Measurements from ENCODE around the gene SLC27A4. TPM values are rescaled to one million over a fixed set of nuclear protein-coding genes. Genes with fewer than 3 reads are reported as not detected.

SLC27A4 gene
- total and polyA plus RNA-seq, 10 donors = 8.4 to 15.5 (median 11.6) TPM

DNA sequence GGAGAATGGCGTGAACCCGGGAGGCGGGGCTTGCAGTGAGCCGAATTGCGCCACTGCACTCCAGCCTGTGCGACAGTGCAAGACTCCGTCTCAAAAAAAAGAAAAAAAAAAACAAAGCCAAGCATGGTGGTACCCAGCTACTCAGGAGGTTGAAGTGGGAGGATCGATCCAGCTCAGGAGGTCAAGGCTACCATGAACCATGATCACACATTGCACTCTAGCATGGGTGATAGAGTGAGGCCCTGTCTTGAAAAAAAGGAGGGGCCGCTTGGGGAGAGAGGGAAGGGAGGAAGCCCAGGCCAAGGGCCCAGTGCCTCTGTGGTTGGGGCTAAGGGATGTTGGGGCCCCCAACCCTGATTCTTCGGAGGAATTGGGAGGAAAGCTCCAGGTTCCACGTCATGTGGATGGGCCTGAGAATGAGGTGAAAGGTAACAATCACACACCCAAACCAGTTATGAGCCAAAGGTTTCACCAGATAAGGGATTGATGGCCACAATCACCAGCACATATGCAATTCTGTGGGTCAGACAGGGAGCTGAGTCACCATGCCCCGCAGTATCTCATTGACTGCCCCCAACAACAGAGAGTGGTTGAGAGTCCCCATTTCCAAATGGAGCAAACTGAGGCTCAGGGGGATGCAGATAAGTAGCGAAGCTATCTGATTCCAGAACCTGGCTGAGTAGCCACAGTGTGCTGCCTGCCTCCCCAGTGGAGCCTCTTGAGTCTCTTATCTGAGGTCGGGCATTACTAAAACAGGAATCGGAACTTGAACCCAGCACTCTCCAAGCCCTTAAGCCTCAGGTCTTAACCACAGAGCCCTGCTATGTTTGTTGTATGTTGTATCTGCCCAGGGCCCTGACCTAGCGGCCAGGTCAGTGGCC, 43.7 kb upstream of the SLC27A4 start:
- H3K27ac ChIP-seq = no peak overlapping the region
- H3K36me3 ChIP-seq = no peaks in the 10 kb centered on the region
- intact Hi-C loops (cut with DNase I; ENCODE audit: low total_unique reads) = no loop called here
- TF ChIP-seq, protein P1, sequence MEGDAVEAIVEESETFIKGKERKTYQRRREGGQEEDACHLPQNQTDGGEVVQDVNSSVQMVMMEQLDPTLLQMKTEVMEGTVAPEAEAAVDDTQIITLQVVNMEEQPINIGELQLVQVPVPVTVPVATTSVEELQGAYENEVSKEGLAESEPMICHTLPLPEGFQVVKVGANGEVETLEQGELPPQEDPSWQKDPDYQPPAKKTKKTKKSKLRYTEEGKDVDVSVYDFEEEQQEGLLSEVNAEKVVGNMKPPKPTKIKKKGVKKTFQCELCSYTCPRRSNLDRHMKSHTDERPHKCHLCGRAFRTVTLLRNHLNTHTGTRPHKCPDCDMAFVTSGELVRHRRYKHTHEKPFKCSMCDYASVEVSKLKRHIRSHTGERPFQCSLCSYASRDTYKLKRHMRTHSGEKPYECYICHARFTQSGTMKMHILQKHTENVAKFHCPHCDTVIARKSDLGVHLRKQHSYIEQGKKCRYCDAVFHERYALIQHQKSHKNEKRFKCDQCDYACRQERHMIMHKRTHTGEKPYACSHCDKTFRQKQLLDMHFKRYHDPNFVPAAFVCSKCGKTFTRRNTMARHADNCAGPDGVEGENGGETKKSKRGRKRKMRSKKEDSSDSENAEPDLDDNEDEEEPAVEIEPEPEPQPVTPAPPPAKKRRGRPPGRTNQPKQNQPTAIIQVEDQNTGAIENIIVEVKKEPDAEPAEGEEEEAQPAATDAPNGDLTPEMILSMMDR (IDR thresholded peaks at IDR 0.05 in 8 of 11, conservative IDR thresholded peaks at IDR 0.05 in 3 of 11) = no peak
- TF ChIP-seq POLR2A (IDR thresholded peaks at IDR 0.05) (no peak), POLR2AphosphoS5 (IDR thresholded peaks at IDR 0.05) (no peak)
- WGBS, 5 donors = 80 to 90% (median 87%) methylated on average over 14 to 16 of the region's 16 CpGs
- H3K27me3 ChIP-seq (replicated peaks in 1 of 7) = no peaks in the 10 kb centered on the region
- peaks cover 0 to 5% (median 1%) of the 10 kb centered on the region in 6 donors for H3K4me1 ChIP-seq
- H3K4me3 ChIP-seq = no peak overlapping the region
- no peaks in the 10 kb centered on the region for H3K9me3 ChIP-seq
- no peak for DNase-seq

DNA sequence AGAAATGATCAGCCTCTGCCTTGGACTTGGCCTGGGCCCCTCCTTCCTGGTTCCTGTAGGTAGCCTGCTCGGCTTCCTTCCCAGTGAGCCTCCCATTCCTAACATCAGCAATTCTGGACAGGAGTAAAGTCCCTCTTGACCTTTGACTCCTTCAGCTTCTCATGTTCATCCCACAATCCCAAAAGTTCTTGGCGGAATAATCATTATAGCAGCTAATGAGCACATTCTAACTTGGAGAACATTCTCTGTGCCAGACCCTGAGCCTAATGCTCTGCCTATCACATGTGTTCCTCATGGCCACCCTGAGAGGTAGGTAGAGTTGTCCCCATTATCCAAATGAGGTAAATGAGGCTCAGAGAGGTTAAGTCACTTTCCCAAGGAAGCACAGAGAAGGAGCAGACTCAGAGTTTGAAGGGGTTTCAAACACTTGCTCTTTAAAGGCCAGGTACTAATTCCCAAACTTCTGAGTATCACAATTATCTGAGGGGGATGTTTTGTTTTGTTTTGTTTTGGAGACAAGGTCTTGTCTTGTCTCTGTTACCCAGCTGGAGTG, 43.0 kb upstream of the SLC27A4 start:
- Histone ChIP-seq H3K27ac (no peak overlapping the region), H3K4me3 (no peak overlapping the region), H3K36me3 (no peaks in the 10 kb centered on the region), H3K4me1 (peaks cover 0 to 5% (median 1%) of the 10 kb centered on the region in 6 donors), H3K9me3 (no peaks in the 10 kb centered on the region), H3K27me3 (replicated peaks in 1 of 7) (no peaks in the 10 kb centered on the region)
- WGBS, 5 donors = 73 to 84% (median 78%) methylated on average over 2 of the region's 2 CpGs
- no peak for TF ChIP-seq POLR2A (IDR thresholded peaks at IDR 0.05)
- TF ChIP-seq, protein P1 (IDR thresholded peaks at IDR 0.05 in 8 of 11, conservative IDR thresholded peaks at IDR 0.05 in 3 of 11) = no peak
- TF ChIP-seq POLR2AphosphoS5 (IDR thresholded peaks at IDR 0.05) = no peak
- no peak for DNase-seq
- intact Hi-C loops (cut with DNase I; ENCODE audit: low total_unique reads) = no loop called here

DNA sequence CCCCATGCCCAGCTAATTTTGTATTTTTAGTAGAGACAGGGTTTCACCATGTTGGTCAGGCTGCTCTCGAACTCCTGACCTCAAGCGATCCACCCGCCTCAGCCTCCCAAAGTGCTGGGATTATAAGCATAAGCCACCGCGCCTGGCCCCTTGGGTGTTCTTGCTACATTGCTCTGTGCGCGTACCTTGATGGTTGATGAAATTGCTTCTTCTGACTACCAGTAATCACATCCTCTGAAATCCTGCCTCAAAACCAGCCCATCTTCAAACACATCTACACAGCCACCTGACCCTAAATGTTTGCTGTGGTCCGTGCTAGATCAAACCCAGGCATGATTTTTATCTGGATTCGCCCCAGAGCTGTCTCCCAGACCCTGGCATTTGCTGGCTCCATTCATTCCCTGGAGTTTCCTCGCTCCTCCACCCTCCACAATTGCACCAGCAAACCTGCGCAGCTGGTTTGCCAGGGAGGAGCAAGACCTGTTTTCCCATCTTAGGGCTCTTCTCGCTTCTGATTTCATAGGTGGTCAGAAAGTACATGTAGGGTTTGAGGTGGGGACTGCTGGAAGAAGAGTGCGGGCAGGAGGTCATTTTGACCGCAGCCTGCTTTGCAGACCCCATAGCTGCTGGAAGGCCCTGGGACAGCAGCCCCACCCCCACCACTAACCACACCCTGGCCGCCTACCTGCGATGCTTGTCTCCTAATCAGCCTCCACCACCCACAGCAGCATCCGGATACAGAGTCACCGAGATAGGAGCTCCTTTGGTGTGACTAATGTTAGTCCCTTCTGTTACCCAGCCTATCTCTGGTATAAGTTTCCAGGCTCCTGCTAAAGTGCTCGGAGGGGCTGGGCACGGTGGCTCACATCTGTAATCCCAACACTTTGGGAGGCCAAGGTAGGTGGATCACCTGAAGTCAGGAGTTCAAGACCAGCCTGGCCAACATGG, 41.5 kb upstream of the SLC27A4 start:
- 89 to 96% (median 93%) methylated on average over 20 of the region's 20 CpGs for WGBS, 5 donors
- Histone ChIP-seq H3K9me3 (no peaks in the 10 kb centered on the region), H3K36me3 (no peaks in the 10 kb centered on the region), H3K4me3 (no peak overlapping the region), H3K27ac (no peak overlapping the region), H3K27me3 (replicated peaks in 1 of 7) (no peaks in the 10 kb centered on the region), H3K4me1 (peaks cover 0 to 5% (median 1%) of the 10 kb centered on the region in 6 donors)
- no peak for TF ChIP-seq POLR2A (IDR thresholded peaks at IDR 0.05)
- no peak for TF ChIP-seq POLR2AphosphoS5 (IDR thresholded peaks at IDR 0.05)
- TF ChIP-seq, protein P1 (IDR thresholded peaks at IDR 0.05 in 8 of 11, conservative IDR thresholded peaks at IDR 0.05 in 3 of 11) = no peak
- intact Hi-C loops (cut with DNase I; ENCODE audit: low total_unique reads) = no loop called here
- DNase-seq = no peak

Data from spleen (tissue), 11 donors.